GM18520 (cell line): ENCODE data around the gene MAPK4.

Source experiments
- ATAC-seq: cut with Tn5 transposase; IDR thresholded peaks from one replicate; pipeline ENCODE4 v1.9.1; 2021; ENCODE audit not compliant: unreplicated experiment

Gene MAPK4

GRCh38 chr18:50651334-50651733 is 91.4 kb downstream of the MAPK4 start:
- no peak for ATAC-seq

GRCh38 chr18:50653402-50654093 is 93.7 kb downstream of the MAPK4 start:
- ATAC-seq, result no peak

- ATAC-seq, result no peak
Measured at GRCh38 chr18:50654211-50654610, 94.3 kb downstream of the MAPK4 start.

GRCh38 chr18:50654658-50655550 is 95.0 kb downstream of the MAPK4 start:
- ATAC-seq, result no peak

- no peak for ATAC-seq
Measured at GRCh38 chr18:50656396-50656795, 96.5 kb downstream of the MAPK4 start.

- ATAC-seq, result no peak
Measured at GRCh38 chr18:50656841-50657470, 97.1 kb downstream of the MAPK4 start.

GRCh38 chr18:50658601-50659000 is 98.7 kb downstream of the MAPK4 start:
- no peak for ATAC-seq

- no peak for ATAC-seq
Measured at GRCh38 chr18:50659091-50660003, 99.5 kb downstream of the MAPK4 start.

- ATAC-seq, result no peak
Measured at GRCh38 chr18:50661013-50661412, 101.1 kb downstream of the MAPK4 start.

- ATAC-seq, result no peak
Measured at GRCh38 chr18:50662177-50662576, 102.3 kb downstream of the MAPK4 start.

- ATAC-seq, result no peak
Measured at GRCh38 chr18:50662775-50663383, 103.0 kb downstream of the MAPK4 start.

GRCh38 chr18:50663626-50664441 is 103.9 kb downstream of the MAPK4 start:
- ATAC-seq, result no peak

GRCh38 chr18:50665015-50665414 is 105.1 kb downstream of the MAPK4 start:
- no peak for ATAC-seq

GRCh38 chr18:50665519-50665918 is 105.6 kb downstream of the MAPK4 start:
- ATAC-seq, result no peak

GRCh38 chr18:50666536-50666935 is 106.6 kb downstream of the MAPK4 start:
- ATAC-seq, result no peak

GRCh38 chr18:50671376-50671775 is 111.5 kb downstream of the MAPK4 start:
- no peak for ATAC-seq

- no peak for ATAC-seq
Measured at GRCh38 chr18:50674307-50674980, 114.6 kb downstream of the MAPK4 start.

GRCh38 chr18:50675043-50675442 is 115.2 kb downstream of the MAPK4 start:
- no peak for ATAC-seq

- ATAC-seq, result no peak
Measured at GRCh38 chr18:50678651-50679050, 118.8 kb downstream of the MAPK4 start.
